H1 (cell line): ENCODE results near the gene OR11L1.

Experiments
- CHD2 ChIP-seq: IDR thresholded peaks from 2 replicates; pipeline ENCODE4 v1.6.1; 2012; ENCODE audit warnings: low read length, improper control_type of control experiment
- CREB1 ChIP-seq: IDR thresholded peaks from 2 replicates; pipeline ENCODE4 v1.6.1; 2012; ENCODE audit warnings: inconsistent platforms
- HDAC6 ChIP-seq: IDR thresholded peaks from one replicate; pipeline ENCODE4 v1.7.1; 2012; ENCODE audit warnings: low read depth, mild to moderate bottlenecking, inconsistent platforms, low read length, moderate library complexity
- POLR2A ChIP-seq, 2 experiments: IDR thresholded peaks; 1 replicate in 1 of 2; 2 replicates in 1 of 2; pipeline ENCODE4 v1.6.1; 2011; ENCODE audit warnings: low read depth in 2 of 2, low read length in 2 of 2, mild to moderate bottlenecking in 2 of 2; ENCODE audit errors: control extremely low read depth in 1 of 2
- RFX5 ChIP-seq: IDR thresholded peaks from 2 replicates; pipeline ENCODE4 v1.6.1; 2011; ENCODE audit warnings: low read depth, low read length, improper control_type of control experiment, borderline replicate concordance
- TF ChIP-seq, protein P1 (sequence below), 3 experiments: IDR thresholded peaks; 1 replicate in 2 of 3; 2 replicates in 1 of 3; pipeline versions ENCODE4 v1.5.1 to v1.6.1; 2011; ENCODE audit warnings: low read length in 3 of 3, mild to moderate bottlenecking in 3 of 3, inconsistent platforms in 2 of 3, low read depth in 1 of 3, moderate library complexity in 1 of 3; ENCODE audit not compliant: insufficient read depth in 1 of 3; ENCODE audit errors: control extremely low read depth in 1 of 3

DNA sequence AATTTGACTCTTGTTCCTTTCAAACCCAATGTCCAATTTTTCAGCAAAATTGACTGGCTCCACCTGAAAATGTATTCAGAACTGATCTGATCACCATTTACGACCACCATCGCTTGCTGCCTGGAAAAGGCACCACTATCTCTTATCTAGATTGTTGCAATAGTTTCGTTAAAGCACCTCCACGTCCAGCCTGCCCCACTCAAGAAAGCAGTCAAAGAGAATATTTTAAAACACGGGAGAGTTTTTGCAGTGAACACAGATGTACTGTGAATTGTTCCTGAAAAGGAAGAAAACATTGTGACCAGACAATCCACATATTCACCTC lies 4.0 kb upstream of the OR11L1 start:
- TF ChIP-seq HDAC6 (no peak), POLR2A (IDR thresholded peaks at IDR 0.05; ENCODE audit: control extremely low read depth in 1 of 2, low read depth in 2 of 2, low read length in 2 of 2) (no peak), RFX5 (no peak), CHD2 (no peak), CREB1 (no peak)
- TF ChIP-seq, protein P1, sequence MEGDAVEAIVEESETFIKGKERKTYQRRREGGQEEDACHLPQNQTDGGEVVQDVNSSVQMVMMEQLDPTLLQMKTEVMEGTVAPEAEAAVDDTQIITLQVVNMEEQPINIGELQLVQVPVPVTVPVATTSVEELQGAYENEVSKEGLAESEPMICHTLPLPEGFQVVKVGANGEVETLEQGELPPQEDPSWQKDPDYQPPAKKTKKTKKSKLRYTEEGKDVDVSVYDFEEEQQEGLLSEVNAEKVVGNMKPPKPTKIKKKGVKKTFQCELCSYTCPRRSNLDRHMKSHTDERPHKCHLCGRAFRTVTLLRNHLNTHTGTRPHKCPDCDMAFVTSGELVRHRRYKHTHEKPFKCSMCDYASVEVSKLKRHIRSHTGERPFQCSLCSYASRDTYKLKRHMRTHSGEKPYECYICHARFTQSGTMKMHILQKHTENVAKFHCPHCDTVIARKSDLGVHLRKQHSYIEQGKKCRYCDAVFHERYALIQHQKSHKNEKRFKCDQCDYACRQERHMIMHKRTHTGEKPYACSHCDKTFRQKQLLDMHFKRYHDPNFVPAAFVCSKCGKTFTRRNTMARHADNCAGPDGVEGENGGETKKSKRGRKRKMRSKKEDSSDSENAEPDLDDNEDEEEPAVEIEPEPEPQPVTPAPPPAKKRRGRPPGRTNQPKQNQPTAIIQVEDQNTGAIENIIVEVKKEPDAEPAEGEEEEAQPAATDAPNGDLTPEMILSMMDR (IDR thresholded peaks at IDR 0.05; ENCODE audit: control extremely low read depth in 1 of 3, insufficient read depth in 1 of 3, low read depth in 1 of 3, low read length in 3 of 3) = no peak
